SU-DHL-6 (cell line): ENCODE results near the gene ST3GAL6.

ENCODE experiments used
- CTCF ChIP-seq: fragments of 200-600 bp; sonication (generic); IDR thresholded peaks from one replicate; pipeline ENCODE4 v1.5.1; 2017; ENCODE audit warnings: antibody characterized with exemption, mild to moderate bottlenecking, low read length, moderate library complexity; ENCODE audit not compliant: insufficient read depth, poor library complexity, severe bottlenecking
- EZH2phosphoT487 ChIP-seq: fragments of 200-600 bp; sonication (generic), shearing (Covaris generic); conservative IDR thresholded peaks from 2 replicates; pipeline ENCODE4 v1.6.1; 2018; ENCODE audit warnings: mild to moderate bottlenecking, antibody characterized with exemption, low read length, moderate library complexity, mixed read lengths

- TF ChIP-seq CTCF = no peak
- no peak for TF ChIP-seq EZH2phosphoT487
Observed at GRCh38 chr3:98821063-98821462, 57.9 kb downstream of the ST3GAL6 start.
